ENCODE data around the gene WDR83.

DNA sequence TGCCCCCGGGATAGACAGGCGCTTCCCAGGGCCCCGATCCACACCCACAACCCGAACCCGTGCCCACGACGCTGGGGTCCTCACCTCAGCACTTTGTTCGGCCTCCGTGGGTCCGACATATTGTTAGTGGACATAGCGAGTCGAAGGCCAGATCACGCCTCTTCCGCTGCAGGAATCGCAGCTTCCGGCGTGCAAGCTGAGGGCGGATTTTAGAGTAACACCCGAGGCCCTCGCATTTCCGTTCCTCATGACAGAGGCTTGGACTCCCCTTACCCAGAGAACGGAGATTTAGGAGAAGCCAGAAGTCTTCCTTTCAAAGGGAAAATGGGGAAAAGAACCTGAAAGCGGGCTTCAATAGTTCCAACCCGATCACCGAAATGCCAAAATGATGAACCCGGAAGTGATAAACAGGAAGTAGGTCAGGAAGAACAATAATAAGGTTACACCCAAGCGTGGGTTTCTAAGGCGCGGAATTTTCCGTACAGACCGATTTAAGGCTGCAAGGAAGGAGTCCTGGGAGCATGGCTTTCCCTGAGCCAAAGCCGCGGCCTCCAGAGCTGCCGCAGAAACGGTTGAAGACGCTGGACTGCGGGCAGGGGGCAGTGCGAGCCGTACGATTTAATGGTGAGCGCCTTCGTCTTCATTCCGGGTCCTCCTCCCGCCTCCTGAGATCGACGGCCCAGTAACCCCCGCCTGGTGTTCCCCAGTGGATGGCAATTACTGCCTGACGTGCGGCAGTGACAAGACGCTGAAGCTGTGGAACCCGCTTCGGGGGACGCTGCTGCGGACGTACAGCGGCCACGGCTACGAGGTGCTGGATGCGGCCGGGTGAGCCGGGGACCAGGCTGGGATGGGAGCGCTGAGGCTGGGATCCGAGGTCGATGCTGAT, 2.9 kb downstream of the WDR83 start:
- TF ChIP-seq EZH2 (IDR thresholded peaks at IDR 0.05; ENCODE audit: insufficient read depth, poor library complexity, severe bottlenecking), result no peak
- TF ChIP-seq EZH2phosphoT487 (IDR thresholded peaks at IDR 0.05; ENCODE audit: insufficient read depth, low read depth), result no peak
